WI38 (cell line): ENCODE measurements around the gene GNAL.

ENCODE experiments used
- H3K4me3 ChIP-seq: 2 replicates; pipeline ENCODE4 v1.5.1; 2011; ENCODE audit warnings: low read depth, mild to moderate bottlenecking, control low read depth, low read length
- CTCF ChIP-seq: IDR thresholded peaks from 2 replicates; pipeline ENCODE4 v1.5.1; 2012; ENCODE audit warnings: low read depth, mild to moderate bottlenecking, control low read depth, low read length

GNAL gene

GRCh38 chr18:11808001-11808855, 119.2 kb downstream of the GNAL start:
- no peak for TF ChIP-seq CTCF
- no peak overlapping the region for H3K4me3 ChIP-seq

- H3K4me3 ChIP-seq: no peak overlapping the region
- TF ChIP-seq CTCF: no peak
Observed at GRCh38 chr18:11809895-11810294, 120.8 kb downstream of the GNAL start.

- TF ChIP-seq CTCF: no peak
- H3K4me3 ChIP-seq: no peak overlapping the region
Observed at GRCh38 chr18:11810379-11810778, 121.3 kb downstream of the GNAL start.

GRCh38 chr18:11811009-11811408, 121.9 kb downstream of the GNAL start:
- TF ChIP-seq CTCF: no peak
- no peak overlapping the region for H3K4me3 ChIP-seq

GRCh38 chr18:11817229-11817628, 128.2 kb downstream of the GNAL start:
- no peak for TF ChIP-seq CTCF
- no peak overlapping the region for H3K4me3 ChIP-seq

- no peak for TF ChIP-seq CTCF
- H3K4me3 ChIP-seq: no peak overlapping the region
Observed at GRCh38 chr18:11818486-11819203, 129.6 kb downstream of the GNAL start.

GRCh38 chr18:11819938-11820337, 130.9 kb downstream of the GNAL start:
- TF ChIP-seq CTCF: no peak
- no peak overlapping the region for H3K4me3 ChIP-seq
